ENCODE data around the gene RNF31. TPM values are rescaled to one million over a fixed set of nuclear protein-coding genes. Genes with fewer than 3 reads are reported as not detected.

Gene RNF31
- total and polyA plus RNA-seq, 2 donors (not counting 1 experiment from before 2014, with no cell fraction given): 69.8 to 103 TPM

DNA sequence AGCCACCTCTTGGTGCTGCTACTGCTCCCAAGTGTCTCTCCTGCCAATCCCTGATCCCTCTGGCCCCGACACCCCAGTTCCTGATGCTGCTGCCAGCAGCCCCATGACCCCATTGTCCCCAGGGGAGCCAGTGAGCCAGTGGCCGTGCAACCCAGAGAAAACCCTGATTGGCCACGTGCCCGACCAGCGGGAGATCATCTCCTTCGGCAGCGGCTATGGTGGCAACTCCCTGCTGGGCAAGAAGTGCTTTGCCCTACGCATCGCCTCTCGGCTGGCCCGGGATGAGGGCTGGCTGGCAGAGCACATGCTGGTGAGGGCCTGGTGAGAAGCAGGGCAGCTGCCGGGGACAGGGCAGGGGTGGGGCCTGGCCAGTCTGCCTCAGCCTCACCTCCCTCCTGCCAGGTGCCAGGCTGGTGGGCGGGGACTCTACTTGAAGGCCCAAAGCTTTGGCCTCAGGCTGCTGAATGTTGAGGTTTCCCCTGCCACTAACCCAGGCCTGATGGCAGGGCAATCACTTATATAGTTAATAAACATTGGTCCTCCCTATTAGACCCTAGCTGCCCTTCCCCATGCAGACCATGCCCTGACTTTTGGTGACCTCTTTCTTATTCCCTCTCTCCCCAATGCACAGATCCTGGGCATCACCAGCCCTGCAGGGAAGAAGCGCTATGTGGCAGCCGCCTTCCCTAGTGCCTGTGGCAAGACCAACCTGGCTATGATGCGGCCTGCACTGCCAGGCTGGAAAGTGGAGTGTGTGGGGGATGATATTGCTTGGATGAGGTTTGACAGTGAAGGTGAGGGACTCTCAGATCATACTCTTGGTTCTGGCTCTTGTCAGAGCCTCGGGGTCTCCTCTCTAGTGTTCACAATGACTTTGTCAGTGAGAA, 48.1 kb upstream of the RNF31 start:
- Histone ChIP-seq H3K27ac (ENCODE audit: low read length in 2 of 2) (no peak overlapping the region), H2AFZ (ENCODE audit: insufficient read depth, low read depth, low read length, poor library complexity, severe bottlenecking) (no peak overlapping the region), H3K4me3 (ENCODE audit: control extremely low read depth in 1 of 5, extremely low read depth in 1 of 5, insufficient read depth in 1 of 5, low read depth in 2 of 5, low read length in 4 of 5) (no peak overlapping the region), H3K9ac (ENCODE audit: low read length) (no peak overlapping the region), H3K36me3 (replicated peaks in 1 of 2; ENCODE audit: control extremely low read depth in 1 of 2, control insufficient read depth in 1 of 2, extremely low read depth in 1 of 2, insufficient read depth in 2 of 2, low read length in 1 of 2) (peaks cover 2 to 63% of the 10 kb centered on the region in 2 experiments), H4K20me1 (ENCODE audit: control insufficient read depth, insufficient read depth, low read length, poor library complexity, severe bottlenecking) (peaks cover 7% of the 10 kb centered on the region), H3K4me2 (replicated peaks; ENCODE audit: low read depth, low read length, poor library complexity, severe bottlenecking) (no peak overlapping the region), H3K9me3 (ENCODE audit: control extremely low read depth in 1 of 3, control insufficient read depth in 2 of 3, insufficient read depth in 1 of 3, low read length in 2 of 3) (no peaks in the 10 kb centered on the region), H3K4me1 (ENCODE audit: control insufficient read depth in 2 of 2, insufficient read depth in 2 of 2, low read length in 2 of 2) (peaks cover 5 to 19% of the 10 kb centered on the region in 2 donors), H3K79me2 (ENCODE audit: control insufficient read depth, insufficient read depth, low read length) (peaks cover 44% of the 10 kb centered on the region), H3K27me3 (replicated peaks in 1 of 4; ENCODE audit: control extremely low read depth in 1 of 4, control insufficient read depth in 3 of 4, insufficient read depth in 4 of 4, low read length in 3 of 4) (no peaks in the 10 kb centered on the region)
- no peaks in the 10 kb centered on the region for H3K27me3 Mint-ChIP-seq
- peaks cover 18% of the 10 kb centered on the region for H3K4me1 Mint-ChIP-seq
- no peaks in the 10 kb centered on the region for H3K9me3 Mint-ChIP-seq (ENCODE audit: insufficient read depth)
- ChIA-PET CTCF (interaction anchor here (1.4 to 12.1 kb wide), 3 partner anchors 6 to 9 kb away, joined by 5 to 292 read pairs (median 292); partner anchors contain the start of gene PCK2), POLR2A (no interaction called here)
- DNase-seq (no peak), ATAC-seq (ENCODE audit: low read depth) (no peak)
- no peak for TF ChIP-seq EZH2 (IDR thresholded peaks at IDR 0.05; ENCODE audit: borderline replicate concordance, insufficient read depth, low read depth, low read length, poor library complexity, severe bottlenecking)
- TF ChIP-seq, protein P1, sequence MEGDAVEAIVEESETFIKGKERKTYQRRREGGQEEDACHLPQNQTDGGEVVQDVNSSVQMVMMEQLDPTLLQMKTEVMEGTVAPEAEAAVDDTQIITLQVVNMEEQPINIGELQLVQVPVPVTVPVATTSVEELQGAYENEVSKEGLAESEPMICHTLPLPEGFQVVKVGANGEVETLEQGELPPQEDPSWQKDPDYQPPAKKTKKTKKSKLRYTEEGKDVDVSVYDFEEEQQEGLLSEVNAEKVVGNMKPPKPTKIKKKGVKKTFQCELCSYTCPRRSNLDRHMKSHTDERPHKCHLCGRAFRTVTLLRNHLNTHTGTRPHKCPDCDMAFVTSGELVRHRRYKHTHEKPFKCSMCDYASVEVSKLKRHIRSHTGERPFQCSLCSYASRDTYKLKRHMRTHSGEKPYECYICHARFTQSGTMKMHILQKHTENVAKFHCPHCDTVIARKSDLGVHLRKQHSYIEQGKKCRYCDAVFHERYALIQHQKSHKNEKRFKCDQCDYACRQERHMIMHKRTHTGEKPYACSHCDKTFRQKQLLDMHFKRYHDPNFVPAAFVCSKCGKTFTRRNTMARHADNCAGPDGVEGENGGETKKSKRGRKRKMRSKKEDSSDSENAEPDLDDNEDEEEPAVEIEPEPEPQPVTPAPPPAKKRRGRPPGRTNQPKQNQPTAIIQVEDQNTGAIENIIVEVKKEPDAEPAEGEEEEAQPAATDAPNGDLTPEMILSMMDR (IDR thresholded peaks at IDR 0.05): no peak
- 97% methylated on average over 16 of the region's 17 CpGs for WGBS (ENCODE audit: insufficient coverage)
- H3K27ac Mint-ChIP-seq: no peak overlapping the region
- no peak overlapping the region for H3K4me3 Mint-ChIP-seq
- intact Hi-C loops (cut with micrococcal nuclease): no loop called here
